HG02678 (cell line): Measurements from ENCODE around the gene LRRC2.
A peak's percentile ranks its signal among the peaks of the same experiment; 100 is the strongest.
"Not testable (repeated sequence)": the region's sequence is repeated elsewhere in the genome, so short reads cannot be mapped to it uniquely, and the experiment has no call there.

Source experiments
- ATAC-seq: cut with Tn5 transposase; IDR thresholded peaks from one replicate; pipeline ENCODE4 v1.9.1; 2021; ENCODE audit warnings: mild to moderate bottlenecking, moderate library complexity; ENCODE audit not compliant: unreplicated experiment

LRRC2 gene

GRCh38 chr3:46558184-46559043, 7.7 kb downstream of the LRRC2 start:
- ATAC-seq: peak; percentile 75

GRCh38 chr3:46557814-46558183, 8.3 kb downstream of the LRRC2 start:
- ATAC-seq: no peak

GRCh38 chr3:46553154-46553553, 12.9 kb downstream of the LRRC2 start:
- ATAC-seq: no peak

- no peak for ATAC-seq
Measured at GRCh38 chr3:46552538-46552937, 13.6 kb downstream of the LRRC2 start.

- no peak for ATAC-seq
Measured at GRCh38 chr3:46551615-46552014, 14.5 kb downstream of the LRRC2 start.

- ATAC-seq: no peak
Measured at GRCh38 chr3:46549989-46550388, 16.1 kb downstream of the LRRC2 start.

- ATAC-seq: no peak
Measured at GRCh38 chr3:46549408-46549904, 16.6 kb downstream of the LRRC2 start.

- not testable (repeated sequence) for ATAC-seq
Measured at GRCh38 chr3:46548611-46549010, 17.5 kb downstream of the LRRC2 start.

GRCh38 chr3:46546896-46547440, 19.1 kb downstream of the LRRC2 start:
- no peak for ATAC-seq

GRCh38 chr3:46545818-46546630, 20.1 kb downstream of the LRRC2 start:
- ATAC-seq: no peak

- ATAC-seq: no peak
Measured at GRCh38 chr3:46544771-46545503, 21.2 kb downstream of the LRRC2 start.

GRCh38 chr3:46542801-46543201, 23.3 kb downstream of the LRRC2 start:
- ATAC-seq: no peak

GRCh38 chr3:46542344-46542743, 23.8 kb downstream of the LRRC2 start:
- no peak for ATAC-seq

GRCh38 chr3:46541835-46542234, 24.3 kb downstream of the LRRC2 start:
- no peak for ATAC-seq

GRCh38 chr3:46540550-46540949, 25.6 kb downstream of the LRRC2 start:
- no peak for ATAC-seq

GRCh38 chr3:46539443-46540005, 26.6 kb downstream of the LRRC2 start:
- ATAC-seq: no peak

GRCh38 chr3:46538803-46539442, 27.2 kb downstream of the LRRC2 start:
- peak; percentile 76 for ATAC-seq

GRCh38 chr3:46538425-46538802, 27.7 kb downstream of the LRRC2 start:
- not testable (repeated sequence) for ATAC-seq

GRCh38 chr3:46537779-46538178, 28.3 kb downstream of the LRRC2 start:
- ATAC-seq: no peak

GRCh38 chr3:46537316-46537715, 28.8 kb downstream of the LRRC2 start:
- ATAC-seq: no peak
